Gastrocnemius medialis (tissue), 4 donors: Measurements from ENCODE around the gene GPR37.

Source experiments
- POLR2A ChIP-seq, 2 donors: fragments of 450-650 bp; IDR thresholded peaks; one replicate each; pipeline ENCODE4 v1.6.1; 2017; ENCODE audit warnings: antibody characterized with exemption in 2 of 2, mild to moderate bottlenecking in 2 of 2, moderate library complexity in 2 of 2
- TF ChIP-seq, protein P1 (sequence below), 5 experiments: fragments of 450-650 bp in 3 of 5; fragments of 200-600 bp in 2 of 5; sonication (generic) in 2 of 5; IDR thresholded peaks in 4 of 5; conservative IDR thresholded peaks in 1 of 5; 1 replicate in 4 of 5; 2 replicates in 1 of 5; pipeline ENCODE4 v1.5.1; 2016 to 2019; ENCODE audit warnings: antibody characterized with exemption in 5 of 5, mild to moderate bottlenecking in 3 of 5, moderate library complexity in 3 of 5

- TF ChIP-seq, protein P1, sequence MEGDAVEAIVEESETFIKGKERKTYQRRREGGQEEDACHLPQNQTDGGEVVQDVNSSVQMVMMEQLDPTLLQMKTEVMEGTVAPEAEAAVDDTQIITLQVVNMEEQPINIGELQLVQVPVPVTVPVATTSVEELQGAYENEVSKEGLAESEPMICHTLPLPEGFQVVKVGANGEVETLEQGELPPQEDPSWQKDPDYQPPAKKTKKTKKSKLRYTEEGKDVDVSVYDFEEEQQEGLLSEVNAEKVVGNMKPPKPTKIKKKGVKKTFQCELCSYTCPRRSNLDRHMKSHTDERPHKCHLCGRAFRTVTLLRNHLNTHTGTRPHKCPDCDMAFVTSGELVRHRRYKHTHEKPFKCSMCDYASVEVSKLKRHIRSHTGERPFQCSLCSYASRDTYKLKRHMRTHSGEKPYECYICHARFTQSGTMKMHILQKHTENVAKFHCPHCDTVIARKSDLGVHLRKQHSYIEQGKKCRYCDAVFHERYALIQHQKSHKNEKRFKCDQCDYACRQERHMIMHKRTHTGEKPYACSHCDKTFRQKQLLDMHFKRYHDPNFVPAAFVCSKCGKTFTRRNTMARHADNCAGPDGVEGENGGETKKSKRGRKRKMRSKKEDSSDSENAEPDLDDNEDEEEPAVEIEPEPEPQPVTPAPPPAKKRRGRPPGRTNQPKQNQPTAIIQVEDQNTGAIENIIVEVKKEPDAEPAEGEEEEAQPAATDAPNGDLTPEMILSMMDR (IDR thresholded peaks at IDR 0.05 in 4 of 5, conservative IDR thresholded peaks at IDR 0.05 in 1 of 5) = no peak
- no peak for TF ChIP-seq POLR2A (IDR thresholded peaks at IDR 0.05)
Measured at GRCh38 chr7:124747072-124747471, 18.5 kb downstream of the GPR37 start.
